Lower leg skin (tissue), 3 donors: ENCODE results near the gene PLXDC1.

Experiments
- CTCF ChIP-seq, 3 donors: fragments of 450-650 bp; IDR thresholded peaks; one replicate each; pipeline ENCODE4 v1.5.1; 2016; ENCODE audit warnings: antibody characterized with exemption in 3 of 3, mild to moderate bottlenecking in 3 of 3, moderate library complexity in 2 of 3
- POLR2A ChIP-seq, 2 donors: fragments of 450-650 bp; IDR thresholded peaks; one replicate each; pipeline ENCODE4 v1.6.1; 2016 to 2017; ENCODE audit warnings: antibody characterized with exemption in 2 of 2, mild to moderate bottlenecking in 1 of 2, moderate library complexity in 1 of 2

DNA sequence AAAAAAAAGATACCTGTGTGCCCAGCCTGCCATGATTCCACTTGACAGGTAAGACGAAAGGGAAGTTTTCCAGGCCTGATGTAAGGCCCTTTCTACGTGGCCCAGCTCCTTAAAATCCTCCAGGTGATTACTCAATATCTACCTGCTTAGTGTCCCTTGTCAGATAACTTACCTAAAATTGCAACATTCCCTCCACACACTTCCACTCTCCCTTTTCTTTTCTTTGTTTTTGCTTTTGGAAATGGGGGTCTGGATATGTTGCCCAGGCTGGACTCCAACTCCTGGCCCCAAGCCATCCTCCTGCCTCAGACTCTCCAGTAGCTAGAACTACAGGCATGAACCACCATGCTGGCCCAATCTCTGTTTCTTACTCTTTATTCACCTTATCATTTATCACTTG is 7.2 kb upstream of the PLXDC1 start:
- TF ChIP-seq CTCF (IDR thresholded peaks at IDR 0.05) = no peak
- TF ChIP-seq POLR2A (IDR thresholded peaks at IDR 0.05) = no peak
